Stimulated activated CD4-positive, alpha-beta T cell treated with anti-CD3 and anti-CD28 coated beads, TNF-alpha, amount 100 ng/mL, for 1 hour (primary cell): Measurements from ENCODE around the gene FAM20C.
"Not testable (repeated sequence)": the region's sequence is repeated elsewhere in the genome, so short reads cannot be mapped to it uniquely, and the experiment has no call there.

Source experiments
- DNase-seq, 3 donors: peaks; one replicate each; pipeline ENCODE4 v3.0.0-alpha.2; 2020; ENCODE audit warnings: low read depth in 3 of 3, low spot score in 1 of 3

FAM20C gene

GRCh38 chr7:191105-191980 is 1.0 kb upstream of the FAM20C start:
- DNase-seq: no peak

GRCh38 chr7:192701-193480 is 520 bp downstream of the FAM20C start:
- DNase-seq: no peak

- DNase-seq: no peak
Measured at GRCh38 chr7:193481-194251, 1.3 kb downstream of the FAM20C start.

- no peak for DNase-seq
Measured at GRCh38 chr7:194252-195009, 2.1 kb downstream of the FAM20C start.

GRCh38 chr7:195010-195829 is 2.8 kb downstream of the FAM20C start:
- DNase-seq: no peak

- DNase-seq: no peak
Measured at GRCh38 chr7:195830-196128, 3.4 kb downstream of the FAM20C start.

GRCh38 chr7:196283-196682 is 3.9 kb downstream of the FAM20C start:
- no peak for DNase-seq

- no peak for DNase-seq
Measured at GRCh38 chr7:196778-197321, 4.5 kb downstream of the FAM20C start.

- DNase-seq: no peak
Measured at GRCh38 chr7:197413-198335, 5.3 kb downstream of the FAM20C start.

- no peak for DNase-seq
Measured at GRCh38 chr7:199483-200249, 7.3 kb downstream of the FAM20C start.

- no peak for DNase-seq
Measured at GRCh38 chr7:200290-200689, 7.9 kb downstream of the FAM20C start.

- no peak for DNase-seq
Measured at GRCh38 chr7:200704-201103, 8.3 kb downstream of the FAM20C start.

- no peak for DNase-seq
Measured at GRCh38 chr7:204326-204725, 12.0 kb downstream of the FAM20C start.

- no peak for DNase-seq
Measured at GRCh38 chr7:205115-206010, 13.0 kb downstream of the FAM20C start.

GRCh38 chr7:206351-206750 is 14.0 kb downstream of the FAM20C start:
- not testable (repeated sequence) for DNase-seq

- no peak for DNase-seq
Measured at GRCh38 chr7:207418-208129, 15.2 kb downstream of the FAM20C start.
